Astrocyte (in vitro differentiated cells and primary cell): Measurements from ENCODE around the gene MOB1B.

ENCODE experiments used
- EZH2 ChIP-seq: IDR thresholded peaks from 2 replicates; pipeline ENCODE4 v1.6.1; 2012; ENCODE audit warnings: mild to moderate bottlenecking, low read length, inconsistent platforms; ENCODE audit not compliant: insufficient read depth
- TF ChIP-seq, protein P1 (sequence below): IDR thresholded peaks from 2 replicates; pipeline ENCODE4 v1.5.1; 2011; ENCODE audit warnings: low read depth, mild to moderate bottlenecking, inconsistent platforms, low read length, moderate library complexity; ENCODE audit not compliant: insufficient read depth

DNA sequence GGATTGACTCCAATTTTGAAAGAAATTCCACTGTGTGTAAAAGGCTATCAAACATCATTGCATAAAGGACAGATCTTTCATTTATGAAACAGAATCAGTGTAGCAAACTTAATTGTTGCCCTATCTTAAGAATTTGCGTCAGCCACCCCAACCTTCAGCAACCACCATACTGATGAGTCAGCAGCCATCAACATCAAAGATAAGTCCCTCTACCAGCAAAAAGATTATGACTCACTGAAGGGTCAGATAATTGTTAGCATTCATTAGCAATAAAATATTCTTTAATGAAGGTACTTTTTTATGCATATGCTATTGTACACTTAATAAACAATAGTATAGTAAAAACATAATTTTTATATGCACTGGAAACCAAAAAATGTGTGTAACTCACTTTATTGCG is 46.7 kb upstream of the MOB1B start:
- TF ChIP-seq, protein P1, sequence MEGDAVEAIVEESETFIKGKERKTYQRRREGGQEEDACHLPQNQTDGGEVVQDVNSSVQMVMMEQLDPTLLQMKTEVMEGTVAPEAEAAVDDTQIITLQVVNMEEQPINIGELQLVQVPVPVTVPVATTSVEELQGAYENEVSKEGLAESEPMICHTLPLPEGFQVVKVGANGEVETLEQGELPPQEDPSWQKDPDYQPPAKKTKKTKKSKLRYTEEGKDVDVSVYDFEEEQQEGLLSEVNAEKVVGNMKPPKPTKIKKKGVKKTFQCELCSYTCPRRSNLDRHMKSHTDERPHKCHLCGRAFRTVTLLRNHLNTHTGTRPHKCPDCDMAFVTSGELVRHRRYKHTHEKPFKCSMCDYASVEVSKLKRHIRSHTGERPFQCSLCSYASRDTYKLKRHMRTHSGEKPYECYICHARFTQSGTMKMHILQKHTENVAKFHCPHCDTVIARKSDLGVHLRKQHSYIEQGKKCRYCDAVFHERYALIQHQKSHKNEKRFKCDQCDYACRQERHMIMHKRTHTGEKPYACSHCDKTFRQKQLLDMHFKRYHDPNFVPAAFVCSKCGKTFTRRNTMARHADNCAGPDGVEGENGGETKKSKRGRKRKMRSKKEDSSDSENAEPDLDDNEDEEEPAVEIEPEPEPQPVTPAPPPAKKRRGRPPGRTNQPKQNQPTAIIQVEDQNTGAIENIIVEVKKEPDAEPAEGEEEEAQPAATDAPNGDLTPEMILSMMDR: no peak
- TF ChIP-seq EZH2: no peak
